Right atrium auricular region (tissue), 2 donors: ENCODE measurements around the gene EPHA6. TPM values are rescaled to one million over a fixed set of nuclear protein-coding genes. Genes with fewer than 3 reads are reported as not detected.
"Not testable (repeated sequence)": the region's sequence is repeated elsewhere in the genome, so short reads cannot be mapped to it uniquely, and the experiment has no call there.

Experiments used
- DNase-seq: peaks from one replicate; pipeline ENCODE4 v3.0.0-alpha.2; 2019; ENCODE audit warnings: low spot score
- H3K27ac ChIP-seq, 2 donors: fragments of 200-600 bp; sonication (generic); 1 replicate in 1 of 2; 2 replicates in 1 of 2; pipeline ENCODE4 v1.5.1; 2016 to 2019
- H3K27me3 ChIP-seq, 2 donors: fragments of 200-600 bp; sonication (generic); one replicate each; pipeline versions ENCODE4 v1.5.1 to v1.6.0; 2017 to 2019
- H3K36me3 ChIP-seq: fragments of 200-600 bp; sonication (generic); one replicate; pipeline ENCODE4 v1.5.1; 2016
- H3K4me1 ChIP-seq, 2 donors: fragments of 200-600 bp; sonication (generic); one replicate each; pipeline versions ENCODE4 v1.5.1 to v1.6.0; 2017 to 2019
- H3K4me3 ChIP-seq, 2 donors: fragments of 200-600 bp; sonication (generic); 1 replicate in 1 of 2; 2 replicates in 1 of 2; pipeline ENCODE4 v1.5.1; 2017 to 2019; ENCODE audit warnings: mild to moderate bottlenecking in 1 of 2, moderate library complexity in 1 of 2
- H3K9me3 ChIP-seq, 2 donors: fragments of 200-600 bp; sonication (generic); one replicate each; pipeline ENCODE4 v1.5.1; 2019
- CTCF ChIP-seq, 2 donors: fragments of 200-600 bp; sonication (generic); IDR thresholded peaks; one replicate each; pipeline ENCODE4 v1.5.1; 2019; ENCODE audit warnings: antibody characterized with exemption in 2 of 2
- total RNA-seq, 2 donors: library from RNA; depleted of rRNA; stranded (reverse); fragments of >200 nt; gene quantifications; one replicate each; pipeline ENCODE4 v1.1.0, GENCODE V29; 2016

The EPHA6 gene
- total RNA-seq, 2 donors from 2014 or later: 0.22 to 0.35 TPM

- DNase-seq: no peak
- Histone ChIP-seq H3K36me3 (no peaks in the 10 kb centered on the region), H3K9me3 (no peaks in the 10 kb centered on the region), H3K4me3 (no peak overlapping the region), H3K4me1 (no peaks in the 10 kb centered on the region), H3K27me3 (no peaks in the 10 kb centered on the region), H3K27ac (no peak overlapping the region)
- no peak for TF ChIP-seq CTCF (IDR thresholded peaks at IDR 0.05)
Observed at GRCh38 chr3:96960661-96961330, 146.4 kb downstream of the EPHA6 start.

GRCh38 chr3:96961576-96961975, 147.2 kb downstream of the EPHA6 start:
- Histone ChIP-seq H3K4me1 (no peaks in the 10 kb centered on the region), H3K27ac (no peak overlapping the region), H3K4me3 (no peak overlapping the region), H3K9me3 (no peaks in the 10 kb centered on the region), H3K36me3 (no peaks in the 10 kb centered on the region), H3K27me3 (no peaks in the 10 kb centered on the region)
- DNase-seq: no peak
- no peak for TF ChIP-seq CTCF (IDR thresholded peaks at IDR 0.05)

- H3K4me1 ChIP-seq: no peaks in the 10 kb centered on the region
- no peak for DNase-seq
- H3K36me3 ChIP-seq: no peaks in the 10 kb centered on the region
- no peaks in the 10 kb centered on the region for H3K27me3 ChIP-seq
- no peak for TF ChIP-seq CTCF (IDR thresholded peaks at IDR 0.05)
- H3K9me3 ChIP-seq: no peaks in the 10 kb centered on the region
- H3K27ac ChIP-seq: no peak overlapping the region
- no peak overlapping the region for H3K4me3 ChIP-seq
Observed at GRCh38 chr3:96966181-96966929, 152.0 kb downstream of the EPHA6 start.

GRCh38 chr3:96970211-96970610, 155.8 kb downstream of the EPHA6 start:
- no peak for TF ChIP-seq CTCF (IDR thresholded peaks at IDR 0.05)

GRCh38 chr3:96977671-96978070, 163.3 kb downstream of the EPHA6 start:
- Histone ChIP-seq H3K36me3 (no peaks in the 10 kb centered on the region), H3K27me3 (no peaks in the 10 kb centered on the region), H3K27ac (no peak overlapping the region), H3K9me3 (no peaks in the 10 kb centered on the region), H3K4me1 (no peaks in the 10 kb centered on the region), H3K4me3 (no peak overlapping the region)
- no peak for TF ChIP-seq CTCF (IDR thresholded peaks at IDR 0.05)
- DNase-seq: no peak

More at GRCh38 chr3:96970211-96970610, 155.8 kb downstream of the EPHA6 start:
- Histone ChIP-seq H3K4me3 (no peak overlapping the region), H3K27me3 (no peaks in the 10 kb centered on the region), H3K27ac (no peak overlapping the region), H3K9me3 (no peaks in the 10 kb centered on the region), H3K36me3 (no peaks in the 10 kb centered on the region), H3K4me1 (no peaks in the 10 kb centered on the region)
- no peak for DNase-seq

- not testable (repeated sequence) for H3K27me3 ChIP-seq, H3K36me3 ChIP-seq, DNase-seq, H3K4me1 ChIP-seq, H3K27ac ChIP-seq, H3K4me3 ChIP-seq
- H3K9me3 ChIP-seq: peaks cover 0 to 16% of the 10 kb centered on the region in 2 donors
Observed at GRCh38 chr3:96983716-96984115, 169.3 kb downstream of the EPHA6 start.
